SK-N-SH (cell line): ENCODE data around the gene L1TD1.

ENCODE experiments used
- CTCF ChIP-seq: fragments of 200-600 bp; sonication (generic); IDR thresholded peaks from 2 replicates; pipeline ENCODE4 v1.6.1; 2017; ENCODE audit warnings: antibody characterized with exemption, mild to moderate bottlenecking, moderate library complexity
- ELF1 ChIP-seq: IDR thresholded peaks from 2 replicates; pipeline ENCODE4 v1.4.0; 2012
- POLR2AphosphoS5 ChIP-seq: IDR thresholded peaks from 2 replicates; pipeline ENCODE4 v1.6.1; 2012; ENCODE audit warnings: low read depth, low read length
- TF ChIP-seq, protein P1 (sequence below): IDR thresholded peaks from 2 replicates; pipeline ENCODE4 v1.4.0; 2012; ENCODE audit warnings: low read depth

DNA sequence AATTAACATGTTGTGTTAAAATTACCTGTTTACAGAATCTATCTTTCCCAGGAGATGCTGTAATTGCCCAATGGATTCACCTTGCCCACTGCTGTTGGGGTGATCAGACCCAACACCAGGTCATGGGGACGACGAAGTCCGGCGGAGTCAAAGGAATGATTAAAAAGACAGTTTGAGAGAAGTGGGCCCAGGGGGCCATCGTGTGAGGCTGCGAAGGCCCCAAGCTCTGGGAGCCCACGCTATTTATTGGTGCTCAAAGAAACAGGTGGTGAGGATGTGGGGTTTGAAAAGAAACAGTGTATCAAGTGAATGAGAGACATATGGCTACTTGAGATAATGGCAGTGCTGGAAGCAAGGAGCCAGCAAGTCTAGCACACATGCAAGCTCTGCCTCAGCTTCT, 16.3 kb upstream of the L1TD1 start:
- TF ChIP-seq POLR2AphosphoS5, result no peak
- TF ChIP-seq ELF1, result no peak
- TF ChIP-seq, protein P1, sequence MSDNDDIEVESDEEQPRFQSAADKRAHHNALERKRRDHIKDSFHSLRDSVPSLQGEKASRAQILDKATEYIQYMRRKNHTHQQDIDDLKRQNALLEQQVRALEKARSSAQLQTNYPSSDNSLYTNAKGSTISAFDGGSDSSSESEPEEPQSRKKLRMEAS, result no peak
- TF ChIP-seq CTCF, result no peak
